ENCODE results near the gene TRAPPC10.
"Not testable (repeated sequence)": the region's sequence is repeated elsewhere in the genome, so short reads cannot be mapped to it uniquely, and the experiment has no call there.

TRAPPC10 gene

GRCh38 chr21:44154816-44155230, 142.7 kb downstream of the TRAPPC10 start:
- DNase-seq: not testable (repeated sequence)

- DNase-seq: not testable (repeated sequence)
Measured at GRCh38 chr21:44155231-44155993, 143.3 kb downstream of the TRAPPC10 start.

- DNase-seq: not testable (repeated sequence)
Measured at GRCh38 chr21:44155994-44156380, 143.9 kb downstream of the TRAPPC10 start.
